Measurements from ENCODE around the gene WDFY1.

The WDFY1 gene

DNA sequence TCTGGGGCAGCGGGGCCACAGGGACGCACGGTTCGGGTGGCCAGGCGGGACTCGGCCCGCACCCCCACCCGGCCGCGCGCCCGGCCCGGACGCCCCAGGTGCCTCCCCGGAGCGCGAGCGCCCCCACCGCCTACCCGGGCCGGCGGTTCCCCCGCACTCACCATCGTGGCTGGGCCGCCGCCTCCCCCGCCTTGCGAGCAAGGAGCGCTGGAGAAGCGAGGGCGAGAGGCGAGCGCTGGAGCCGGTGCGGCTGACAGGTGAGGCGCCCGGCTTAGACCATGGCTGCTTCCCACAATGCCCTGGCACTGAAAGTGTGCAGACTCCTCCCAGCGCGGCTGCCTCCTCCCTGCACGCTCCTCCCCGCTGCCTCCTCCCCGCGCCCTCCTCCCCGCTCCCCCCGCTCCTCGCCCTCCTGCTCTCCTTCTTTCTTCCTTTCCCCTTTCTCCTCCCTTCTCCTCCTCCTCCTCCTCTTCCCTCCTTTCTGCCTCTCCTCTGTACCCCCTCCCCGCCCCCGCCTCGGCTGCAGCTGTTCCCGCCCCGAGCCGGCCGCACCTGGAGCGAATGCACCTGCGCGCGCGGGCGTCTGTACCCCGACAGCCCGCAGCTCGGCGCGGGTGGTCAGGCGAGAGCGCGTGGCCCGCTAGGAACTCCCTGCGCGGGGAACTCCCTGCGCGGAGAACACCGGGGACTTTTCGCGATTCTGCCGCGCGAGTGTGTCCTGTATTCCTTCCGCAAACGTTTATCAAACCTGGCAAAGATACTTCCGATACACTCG is 107.7 kb downstream of the WDFY1 start, which contains the start of gene AP1S3 (continued):
- TF ChIP-seq KLF17 (tag by site-specific recombination; IDR thresholded peaks at IDR 0.05) (0 out of 2 replicates have a peak, but pooled peaks have one; percentile 34), TCF7L2 (IDR thresholded peaks at IDR 0.05; ENCODE audit: borderline replicate concordance, low read depth, low read length) (no peak), ZNF677 (tag by site-specific recombination; IDR thresholded peaks at IDR 0.05) (no peak), ZSCAN18 (tag by site-specific recombination; IDR thresholded peaks at IDR 0.05) (no peak), ZNF555 (tag by site-specific recombination; conservative IDR thresholded peaks at IDR 0.05) (no peak), MEIS1 (CRISPR knock-in tag; IDR thresholded peaks at IDR 0.05; ENCODE audit: borderline replicate concordance) (no peak), ZNF394 (tag by site-specific recombination; IDR thresholded peaks at IDR 0.05; ENCODE audit: borderline replicate concordance) (no peak), ZNF302 (tag by site-specific recombination; IDR thresholded peaks at IDR 0.05; ENCODE audit: low read depth) (no peak), OVOL3 (tag by site-specific recombination; IDR thresholded peaks at IDR 0.05) (no peak), ZEB2 (tag by site-specific recombination; IDR thresholded peaks at IDR 0.05) (peak; percentile 64; the same call in 1 of the 2 replicates), ZNF133 (tag by site-specific recombination; IDR thresholded peaks at IDR 0.05) (no peak), MZF1 (tag by site-specific recombination; IDR thresholded peaks at IDR 0.05; ENCODE audit: borderline replicate concordance) (no peak), ZBTB21 (tag by site-specific recombination; IDR thresholded peaks at IDR 0.05) (no peak), ZNF292 (tag by site-specific recombination; IDR thresholded peaks at IDR 0.05; ENCODE audit: borderline replicate concordance, low read depth) (no peak), HOXC10 (CRISPR knock-in tag; IDR thresholded peaks at IDR 0.05) (no peak), YY2 (tag by site-specific recombination; IDR thresholded peaks at IDR 0.05) (no peak), ZNF184 (tag by site-specific recombination; IDR thresholded peaks at IDR 0.05) (no peak), TRIM28 (IDR thresholded peaks at IDR 0.05; ENCODE audit: borderline replicate concordance, low read length) (no peak), ZNF202 (tag by site-specific recombination; IDR thresholded peaks at IDR 0.05; ENCODE audit: borderline replicate concordance) (no peak), ZNF704 (tag by site-specific recombination; IDR thresholded peaks at IDR 0.05) (no peak), ZNF530 (tag by site-specific recombination; IDR thresholded peaks at IDR 0.05; ENCODE audit: low read depth) (no peak), SALL2 (tag by site-specific recombination; IDR thresholded peaks at IDR 0.05; ENCODE audit: borderline replicate concordance) (no peak), ZSCAN16 (tag by site-specific recombination; IDR thresholded peaks at IDR 0.05) (no peak), ZNF155 (tag by site-specific recombination; IDR thresholded peaks at IDR 0.05) (no peak)
- TF ChIP-seq, protein P1, sequence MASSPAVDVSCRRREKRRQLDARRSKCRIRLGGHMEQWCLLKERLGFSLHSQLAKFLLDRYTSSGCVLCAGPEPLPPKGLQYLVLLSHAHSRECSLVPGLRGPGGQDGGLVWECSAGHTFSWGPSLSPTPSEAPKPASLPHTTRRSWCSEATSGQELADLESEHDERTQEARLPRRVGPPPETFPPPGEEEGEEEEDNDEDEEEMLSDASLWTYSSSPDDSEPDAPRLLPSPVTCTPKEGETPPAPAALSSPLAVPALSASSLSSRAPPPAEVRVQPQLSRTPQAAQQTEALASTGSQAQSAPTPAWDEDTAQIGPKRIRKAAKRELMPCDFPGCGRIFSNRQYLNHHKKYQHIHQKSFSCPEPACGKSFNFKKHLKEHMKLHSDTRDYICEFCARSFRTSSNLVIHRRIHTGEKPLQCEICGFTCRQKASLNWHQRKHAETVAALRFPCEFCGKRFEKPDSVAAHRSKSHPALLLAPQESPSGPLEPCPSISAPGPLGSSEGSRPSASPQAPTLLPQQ (tag by site-specific recombination; IDR thresholded peaks at IDR 0.05) = 0 out of 2 replicates have a peak, but pooled peaks have one; percentile 26
- TF ChIP-seq, protein P2, sequence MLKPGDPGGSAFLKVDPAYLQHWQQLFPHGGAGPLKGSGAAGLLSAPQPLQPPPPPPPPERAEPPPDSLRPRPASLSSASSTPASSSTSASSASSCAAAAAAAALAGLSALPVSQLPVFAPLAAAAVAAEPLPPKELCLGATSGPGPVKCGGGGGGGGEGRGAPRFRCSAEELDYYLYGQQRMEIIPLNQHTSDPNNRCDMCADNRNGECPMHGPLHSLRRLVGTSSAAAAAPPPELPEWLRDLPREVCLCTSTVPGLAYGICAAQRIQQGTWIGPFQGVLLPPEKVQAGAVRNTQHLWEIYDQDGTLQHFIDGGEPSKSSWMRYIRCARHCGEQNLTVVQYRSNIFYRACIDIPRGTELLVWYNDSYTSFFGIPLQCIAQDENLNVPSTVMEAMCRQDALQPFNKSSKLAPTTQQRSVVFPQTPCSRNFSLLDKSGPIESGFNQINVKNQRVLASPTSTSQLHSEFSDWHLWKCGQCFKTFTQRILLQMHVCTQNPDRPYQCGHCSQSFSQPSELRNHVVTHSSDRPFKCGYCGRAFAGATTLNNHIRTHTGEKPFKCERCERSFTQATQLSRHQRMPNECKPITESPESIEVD (tag by site-specific recombination; IDR thresholded peaks at IDR 0.05) = no peak
- TF ChIP-seq, protein P3, sequence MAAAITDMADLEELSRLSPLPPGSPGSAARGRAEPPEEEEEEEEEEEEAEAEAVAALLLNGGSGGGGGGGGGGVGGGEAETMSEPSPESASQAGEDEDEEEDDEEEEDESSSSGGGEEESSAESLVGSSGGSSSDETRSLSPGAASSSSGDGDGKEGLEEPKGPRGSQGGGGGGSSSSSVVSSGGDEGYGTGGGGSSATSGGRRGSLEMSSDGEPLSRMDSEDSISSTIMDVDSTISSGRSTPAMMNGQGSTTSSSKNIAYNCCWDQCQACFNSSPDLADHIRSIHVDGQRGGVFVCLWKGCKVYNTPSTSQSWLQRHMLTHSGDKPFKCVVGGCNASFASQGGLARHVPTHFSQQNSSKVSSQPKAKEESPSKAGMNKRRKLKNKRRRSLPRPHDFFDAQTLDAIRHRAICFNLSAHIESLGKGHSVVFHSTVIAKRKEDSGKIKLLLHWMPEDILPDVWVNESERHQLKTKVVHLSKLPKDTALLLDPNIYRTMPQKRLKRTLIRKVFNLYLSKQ (tag by site-specific recombination; IDR thresholded peaks at IDR 0.05; ENCODE audit: borderline replicate concordance) = no peak
- TF ChIP-seq, protein P4, sequence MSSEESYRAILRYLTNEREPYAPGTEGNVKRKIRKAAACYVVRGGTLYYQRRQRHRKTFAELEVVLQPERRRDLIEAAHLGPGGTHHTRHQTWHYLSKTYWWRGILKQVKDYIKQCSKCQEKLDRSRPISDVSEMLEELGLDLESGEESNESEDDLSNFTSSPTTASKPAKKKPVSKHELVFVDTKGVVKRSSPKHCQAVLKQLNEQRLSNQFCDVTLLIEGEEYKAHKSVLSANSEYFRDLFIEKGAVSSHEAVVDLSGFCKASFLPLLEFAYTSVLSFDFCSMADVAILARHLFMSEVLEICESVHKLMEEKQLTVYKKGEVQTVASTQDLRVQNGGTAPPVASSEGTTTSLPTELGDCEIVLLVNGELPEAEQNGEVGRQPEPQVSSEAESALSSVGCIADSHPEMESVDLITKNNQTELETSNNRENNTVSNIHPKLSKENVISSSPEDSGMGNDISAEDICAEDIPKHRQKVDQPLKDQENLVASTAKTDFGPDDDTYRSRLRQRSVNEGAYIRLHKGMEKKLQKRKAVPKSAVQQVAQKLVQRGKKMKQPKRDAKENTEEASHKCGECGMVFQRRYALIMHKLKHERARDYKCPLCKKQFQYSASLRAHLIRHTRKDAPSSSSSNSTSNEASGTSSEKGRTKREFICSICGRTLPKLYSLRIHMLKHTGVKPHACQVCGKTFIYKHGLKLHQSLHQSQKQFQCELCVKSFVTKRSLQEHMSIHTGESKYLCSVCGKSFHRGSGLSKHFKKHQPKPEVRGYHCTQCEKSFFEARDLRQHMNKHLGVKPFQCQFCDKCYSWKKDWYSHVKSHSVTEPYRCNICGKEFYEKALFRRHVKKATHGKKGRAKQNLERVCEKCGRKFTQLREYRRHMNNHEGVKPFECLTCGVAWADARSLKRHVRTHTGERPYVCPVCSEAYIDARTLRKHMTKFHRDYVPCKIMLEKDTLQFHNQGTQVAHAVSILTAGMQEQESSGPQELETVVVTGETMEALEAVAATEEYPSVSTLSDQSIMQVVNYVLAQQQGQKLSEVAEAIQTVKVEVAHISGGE (tag by site-specific recombination; conservative IDR thresholded peaks at IDR 0.05; ENCODE audit: low read depth) = no peak
